ENCODE measurements around the gene CDC14A.

CDC14A gene

DNA sequence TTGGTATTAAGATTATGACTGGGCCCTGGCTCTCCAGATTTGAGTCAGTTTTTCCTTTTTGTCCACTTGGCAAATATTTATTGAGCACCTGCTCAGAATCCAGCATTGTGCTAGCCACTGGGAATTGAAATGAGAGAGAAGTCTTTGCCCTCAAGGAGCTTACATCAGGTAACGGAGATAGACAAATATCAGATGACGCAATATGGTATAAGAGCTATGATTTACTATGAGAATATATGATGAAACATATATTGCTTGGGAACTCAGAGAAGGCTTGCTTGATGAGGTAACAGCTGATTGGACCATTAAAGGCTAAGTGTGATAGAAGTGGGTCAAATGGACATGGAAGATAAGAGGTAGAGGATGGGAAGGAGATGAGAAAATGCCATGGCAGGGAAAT, 144.6 kb downstream of the CDC14A start:
- DNase-seq (ENCODE audit: low spot score), result no peak

DNA sequence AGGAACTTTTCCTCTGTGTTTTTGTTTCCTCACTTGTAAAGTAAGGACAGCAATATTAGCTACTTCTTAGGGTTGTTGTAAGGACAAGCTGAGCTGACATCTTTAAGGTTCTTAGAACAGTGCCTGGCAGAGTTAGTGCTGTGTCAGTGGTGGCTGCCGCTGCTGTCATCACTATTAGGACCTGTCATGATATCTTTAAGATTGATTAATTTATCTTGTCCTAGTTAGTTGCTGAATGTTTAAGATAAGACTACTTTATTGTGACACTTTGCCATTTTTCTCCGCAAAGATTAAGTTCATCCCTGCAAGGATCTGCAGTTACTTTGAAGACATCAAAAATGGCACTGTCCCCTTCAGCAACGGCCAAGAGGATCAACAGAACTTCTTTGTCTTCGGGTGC, 145.5 kb downstream of the CDC14A start:
- no peak for DNase-seq (ENCODE audit: low spot score)

DNA sequence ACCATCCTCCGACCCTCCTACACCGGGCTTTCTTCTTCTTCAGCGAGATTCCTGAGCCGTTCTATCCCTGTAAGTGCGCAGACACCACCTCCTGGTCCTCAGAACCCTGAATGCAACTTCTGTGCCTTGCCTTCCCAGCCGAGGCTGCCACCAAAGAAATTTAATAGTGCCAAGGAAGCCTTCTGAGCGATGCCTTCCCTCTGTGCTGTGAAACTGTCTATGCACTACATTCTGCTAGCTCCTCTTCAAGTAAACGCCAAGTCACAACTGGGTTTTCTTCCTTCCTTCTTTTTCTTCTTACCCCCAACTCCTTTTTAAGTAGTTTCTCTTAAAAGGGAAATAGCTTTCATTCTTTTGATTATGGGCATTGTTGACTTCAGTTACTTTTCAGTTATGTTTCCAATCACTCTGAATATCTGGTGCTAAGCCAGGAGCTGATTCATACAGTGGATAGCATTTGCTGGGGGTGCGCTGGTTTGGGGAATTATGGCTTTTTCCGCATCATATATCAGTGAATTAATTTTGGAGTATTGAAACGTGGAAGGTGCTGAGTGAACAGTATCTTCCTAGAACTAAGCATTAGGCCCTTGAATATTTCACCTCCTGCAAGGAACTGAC, 147.0 kb downstream of the CDC14A start:
- no peak for DNase-seq (ENCODE audit: low spot score)

DNA sequence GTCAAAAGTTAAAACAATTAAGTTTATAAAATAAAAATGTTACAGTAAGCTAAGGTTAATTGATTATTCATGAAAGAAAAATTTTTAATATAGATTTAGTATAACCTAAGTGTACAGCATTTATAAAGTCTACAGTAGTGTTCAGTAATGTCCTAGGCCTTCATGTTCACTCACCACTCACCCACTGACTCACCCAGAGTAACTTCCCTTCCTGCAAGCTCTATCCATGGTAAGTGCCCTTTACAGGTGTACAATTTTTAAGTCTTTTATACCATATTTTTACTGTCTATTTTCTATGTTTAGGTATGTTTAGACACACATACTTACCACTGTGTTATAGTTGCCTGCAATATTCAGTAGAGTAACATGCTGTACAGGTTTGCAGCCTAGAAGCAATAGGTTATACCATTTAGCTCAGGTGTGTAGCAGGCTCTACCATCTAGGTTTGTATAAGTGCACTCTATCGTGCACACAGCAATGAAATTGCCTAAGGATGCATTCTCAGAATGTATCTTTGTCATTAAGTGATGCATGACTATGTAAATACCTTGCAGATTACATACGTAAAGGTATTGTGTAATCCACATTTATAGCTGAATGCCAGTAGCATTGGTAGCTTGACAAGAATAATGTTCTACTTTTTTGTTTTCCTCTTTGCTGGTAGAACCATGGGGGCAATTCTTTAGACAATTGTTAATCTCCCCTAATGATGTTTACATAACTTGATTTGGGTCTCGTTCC, 149.9 kb downstream of the CDC14A start:
- no peak for DNase-seq (ENCODE audit: low spot score)

DNA sequence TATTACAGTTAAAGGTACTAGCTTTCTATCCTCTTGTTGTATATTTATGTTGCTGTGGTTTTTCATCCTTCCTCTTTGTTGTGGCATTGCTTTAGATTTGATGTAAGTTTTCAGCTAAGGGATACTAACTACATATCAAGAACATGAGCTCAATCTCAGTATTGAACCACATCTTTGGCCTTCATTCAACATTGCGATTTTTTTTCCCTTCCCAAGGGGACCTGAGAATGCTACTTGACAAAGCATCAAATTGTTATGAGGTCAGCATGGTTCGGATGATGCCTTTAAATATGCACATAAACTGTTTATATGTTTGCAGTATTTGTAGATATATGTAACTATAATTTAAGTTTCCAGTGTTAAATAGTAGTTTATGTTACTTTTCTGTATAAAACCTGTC, 153.9 kb downstream of the CDC14A start:
- DNase-seq (ENCODE audit: low spot score), result no peak

DNA sequence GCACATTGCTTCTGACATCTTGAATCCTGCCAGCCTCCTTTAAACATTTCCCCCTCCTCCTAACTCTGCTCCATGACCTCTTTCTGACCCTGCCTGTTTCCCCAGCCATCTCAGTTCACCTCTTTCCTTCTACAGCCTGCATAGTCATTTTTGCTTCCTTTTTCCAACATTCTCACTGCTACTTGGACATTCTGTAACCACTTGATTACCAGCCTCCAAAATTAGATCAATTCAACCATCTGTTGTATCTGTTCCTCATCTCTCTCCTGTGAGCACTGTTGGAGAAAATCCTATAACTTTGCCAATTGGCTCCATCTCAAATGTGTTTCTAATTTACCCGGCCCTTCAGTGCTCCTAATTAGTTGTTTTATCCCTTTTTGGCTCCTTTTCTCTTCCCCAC, 158.1 kb downstream of the CDC14A start:
- no peak for DNase-seq (ENCODE audit: low spot score)

DNA sequence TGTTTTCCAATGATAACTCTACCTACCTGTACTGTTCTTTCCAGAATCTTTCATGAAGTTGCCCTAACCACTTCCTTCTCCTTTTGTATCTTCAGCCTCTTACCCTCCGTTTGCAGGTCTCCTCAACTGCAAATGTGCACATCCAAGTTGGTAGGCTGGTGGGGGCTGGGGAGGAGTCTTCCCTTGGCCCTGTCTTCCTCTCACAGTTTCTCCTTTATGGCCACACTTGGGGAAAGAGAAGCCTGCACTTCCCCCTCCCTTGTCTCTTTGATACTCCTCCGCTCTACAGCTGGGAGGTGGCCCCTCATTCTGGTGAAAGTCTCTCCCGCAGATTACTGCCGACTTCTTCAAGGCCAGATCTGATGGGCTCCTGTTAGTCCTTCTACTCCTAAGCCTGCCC, 158.8 kb downstream of the CDC14A start:
- no peak for DNase-seq (ENCODE audit: low spot score)

DNA sequence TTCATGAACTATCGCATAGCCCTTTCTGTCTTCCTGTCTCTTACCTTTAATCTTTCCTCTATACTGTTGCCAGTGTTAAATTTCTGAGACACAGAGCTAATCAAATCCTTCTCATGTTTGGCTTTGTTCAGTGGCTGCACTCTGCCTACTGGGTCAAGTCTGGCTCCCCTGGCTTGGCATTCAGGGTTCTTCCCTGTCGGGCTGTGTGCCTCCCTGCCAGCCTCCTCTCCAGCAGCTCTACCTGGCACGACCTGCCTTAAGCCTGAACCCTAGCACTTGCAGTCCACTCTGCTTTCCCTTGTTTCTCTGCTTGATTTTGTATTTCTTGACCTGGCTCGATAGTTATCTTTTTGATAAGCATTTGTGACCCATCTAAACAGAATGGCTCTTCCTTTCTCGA, 159.5 kb downstream of the CDC14A start:
- no peak for DNase-seq (ENCODE audit: low spot score)

DNA sequence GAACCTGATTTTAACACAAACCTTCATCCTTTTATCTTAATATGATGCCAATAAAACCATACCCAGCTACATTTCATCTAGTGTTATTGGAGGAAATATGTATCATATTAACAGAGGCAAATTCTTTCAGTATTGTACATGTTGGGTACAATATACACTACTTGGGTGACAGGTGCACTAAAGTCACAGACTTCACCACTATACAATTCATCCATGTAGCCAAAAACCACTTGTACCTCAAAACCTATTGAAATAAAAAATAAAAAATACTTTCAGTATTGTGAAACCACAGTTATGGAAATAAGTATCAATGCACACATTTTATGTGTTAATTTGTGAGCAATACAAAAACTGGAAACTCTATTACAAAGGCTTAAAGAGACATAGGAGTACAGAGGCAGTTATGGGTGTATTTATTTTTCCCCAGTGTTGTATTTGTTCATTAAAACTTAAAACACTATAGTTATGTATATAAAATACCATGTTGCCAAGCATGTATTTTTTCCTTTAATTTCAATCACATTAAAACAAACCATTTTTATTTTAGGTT, 160.6 kb downstream of the CDC14A start:
- no peak for DNase-seq (ENCODE audit: low spot score)

DNA sequence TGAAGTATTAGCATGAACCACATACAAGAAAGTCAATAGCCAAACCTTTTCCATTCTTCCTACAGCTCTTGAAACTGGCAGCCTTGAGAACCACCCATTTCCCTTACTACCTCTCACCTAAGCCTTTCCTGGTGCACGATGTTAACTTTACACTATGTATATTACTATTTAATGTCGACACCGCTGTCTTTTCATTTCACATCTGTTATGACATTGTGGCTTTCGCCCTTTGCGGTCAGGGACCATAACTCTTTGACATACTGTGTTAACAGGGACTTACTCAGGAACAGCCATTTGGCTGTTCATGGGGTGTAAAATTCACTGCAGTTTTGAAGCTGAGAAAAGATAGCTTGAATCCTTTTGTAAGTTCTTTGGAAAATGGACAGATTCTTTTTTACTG, 164.6 kb downstream of the CDC14A start:
- no peak for DNase-seq (ENCODE audit: low spot score)

DNA sequence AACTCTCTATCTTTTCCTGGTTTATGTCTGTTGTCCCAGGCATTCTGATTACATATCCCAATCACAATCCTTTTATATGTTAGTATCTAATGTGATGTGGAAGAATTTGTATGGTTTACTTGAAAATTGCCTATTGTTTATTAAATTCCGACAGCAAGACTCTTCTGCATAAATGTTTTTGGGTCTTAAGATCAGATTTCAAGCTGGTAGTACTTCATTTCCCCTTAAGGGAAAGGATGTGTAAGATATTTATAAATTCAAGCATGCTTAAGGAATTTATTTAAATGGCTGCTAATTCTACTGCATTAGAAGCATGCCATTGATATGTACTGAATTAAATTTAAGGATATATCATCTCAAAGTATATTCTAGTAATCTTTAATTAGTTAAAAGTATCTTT, 165.2 kb downstream of the CDC14A start:
- DNase-seq (ENCODE audit: low spot score), result no peak

DNA sequence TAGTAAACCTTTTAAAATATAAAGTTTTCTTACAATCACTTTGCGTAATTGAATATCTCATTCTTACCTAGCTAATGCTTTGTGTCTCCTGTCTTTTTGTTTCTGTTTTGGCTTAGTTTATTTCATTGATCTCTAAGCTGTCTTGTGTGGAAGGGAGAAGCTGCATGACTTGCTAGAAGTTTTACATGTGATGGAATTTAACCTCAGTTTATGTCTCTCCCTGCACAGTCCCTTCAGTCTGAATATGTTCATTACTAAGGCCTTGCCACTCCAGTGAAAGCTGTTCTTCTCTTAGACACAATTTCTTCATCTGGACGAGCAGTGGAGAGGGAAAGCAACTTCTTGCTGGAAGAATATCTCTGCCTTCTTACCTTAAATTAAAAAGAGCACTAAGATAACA, 165.7 kb downstream of the CDC14A start:
- DNase-seq (ENCODE audit: low spot score), result no peak

DNA sequence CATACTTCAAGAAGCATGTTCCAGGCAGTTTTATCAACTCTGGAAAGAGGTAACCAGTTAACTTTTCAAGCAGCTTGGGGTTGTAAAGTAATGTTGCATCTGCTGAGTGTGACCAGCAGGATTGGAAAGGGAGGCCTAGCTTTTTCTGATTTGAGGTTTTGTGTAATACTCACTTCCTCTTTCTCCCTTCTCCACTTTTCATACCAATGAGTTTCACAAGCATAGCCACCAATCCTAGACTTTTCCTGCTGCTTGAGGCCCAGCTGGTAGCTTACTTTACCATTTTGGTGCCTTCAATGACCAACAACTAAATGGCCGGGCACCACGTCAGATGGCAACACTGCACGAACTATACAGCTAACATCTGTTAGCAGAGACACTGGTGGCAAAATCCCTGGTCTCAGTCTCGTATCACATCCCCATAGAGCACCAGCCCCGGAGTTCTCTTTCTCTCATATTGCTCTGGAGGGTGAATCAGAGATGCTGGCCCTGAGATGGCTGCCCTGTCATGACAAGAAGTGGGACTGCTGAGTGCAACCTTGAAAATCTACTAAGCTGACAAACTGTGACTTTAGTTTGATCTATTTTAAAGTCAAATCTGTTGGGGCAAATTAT, 170.8 kb downstream of the CDC14A start:
- no peak for DNase-seq (ENCODE audit: low spot score)

DNA sequence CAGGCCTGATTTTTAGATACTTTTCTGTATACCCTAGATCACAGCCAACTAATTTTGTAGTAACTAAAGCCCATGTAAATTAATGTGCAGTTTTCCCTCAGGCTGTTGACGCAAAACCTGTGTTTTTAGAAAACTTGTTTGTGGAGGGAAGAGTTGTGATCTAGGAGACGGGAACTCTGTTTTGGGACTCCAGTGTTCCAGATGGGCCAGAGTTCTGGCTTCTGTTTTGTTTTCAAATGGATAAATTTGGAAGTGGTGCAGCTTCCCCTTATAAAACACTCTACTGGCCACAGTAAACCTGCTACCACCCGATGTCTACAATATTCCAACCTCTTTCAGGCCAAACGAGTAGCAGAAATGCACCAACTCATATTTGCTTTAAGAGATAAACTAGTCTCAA, 172.0 kb downstream of the CDC14A start:
- no peak for DNase-seq (ENCODE audit: low spot score)

DNA sequence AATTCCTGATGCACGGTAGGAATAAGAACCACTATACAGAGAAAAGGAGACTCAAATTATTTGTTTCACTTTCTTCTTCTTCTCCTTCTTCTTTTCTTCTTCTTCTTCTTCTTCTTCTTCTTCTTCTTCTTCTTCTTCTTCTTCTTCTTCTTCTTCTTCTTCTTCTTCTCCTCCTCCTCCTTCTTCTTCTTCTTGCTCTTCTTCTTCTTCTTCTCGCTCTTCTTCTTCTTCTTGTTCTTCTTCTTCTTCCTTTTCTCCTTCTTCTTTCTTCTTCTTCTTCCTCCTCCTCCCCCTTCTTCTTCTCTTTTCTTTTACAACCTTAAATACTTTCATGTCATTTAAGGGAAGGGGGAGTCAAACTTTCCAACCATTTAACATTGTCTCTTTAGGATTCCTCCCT, 174.6 kb downstream of the CDC14A start:
- no peak for DNase-seq (ENCODE audit: low spot score)

DNA sequence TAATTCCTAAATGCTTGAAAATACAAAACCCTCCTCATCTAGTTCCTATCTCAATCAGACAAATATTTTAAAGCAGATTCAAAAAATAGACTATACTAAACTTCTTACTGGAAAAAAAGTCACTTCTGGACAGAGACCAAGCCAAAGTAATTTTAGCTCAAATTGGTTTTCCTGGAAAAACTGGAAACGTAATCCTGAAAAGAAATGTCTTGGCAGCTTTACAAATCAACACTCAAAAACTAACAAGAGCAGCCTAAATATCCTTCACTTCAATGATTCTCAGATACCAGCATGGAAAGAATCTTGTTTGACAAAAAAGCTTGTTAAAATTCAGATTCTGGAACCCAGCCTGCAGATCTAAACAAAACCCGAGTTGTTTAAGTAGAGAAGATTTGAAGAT, 176.6 kb downstream of the CDC14A start:
- no peak for DNase-seq (ENCODE audit: low spot score)

DNA sequence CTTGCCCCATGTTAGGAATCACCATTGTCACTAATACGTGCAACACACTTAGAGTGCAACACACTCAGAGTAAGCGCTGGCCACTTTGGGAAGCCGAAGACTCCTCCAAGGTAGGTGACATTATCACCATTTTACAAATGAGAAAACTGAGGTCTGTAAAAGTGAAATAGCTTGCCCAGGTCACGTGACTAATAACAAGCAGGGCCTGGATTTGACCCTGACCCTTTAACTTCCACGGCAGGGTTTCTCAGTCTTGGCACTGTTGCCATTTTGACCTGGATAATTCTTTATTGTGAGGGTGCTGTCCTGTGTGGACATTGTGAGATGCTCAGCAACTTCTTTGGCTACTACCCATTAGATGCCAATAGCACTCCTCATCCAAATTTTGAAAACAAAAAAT, 177.8 kb downstream of the CDC14A start:
- DNase-seq (ENCODE audit: low spot score), result no peak

DNA sequence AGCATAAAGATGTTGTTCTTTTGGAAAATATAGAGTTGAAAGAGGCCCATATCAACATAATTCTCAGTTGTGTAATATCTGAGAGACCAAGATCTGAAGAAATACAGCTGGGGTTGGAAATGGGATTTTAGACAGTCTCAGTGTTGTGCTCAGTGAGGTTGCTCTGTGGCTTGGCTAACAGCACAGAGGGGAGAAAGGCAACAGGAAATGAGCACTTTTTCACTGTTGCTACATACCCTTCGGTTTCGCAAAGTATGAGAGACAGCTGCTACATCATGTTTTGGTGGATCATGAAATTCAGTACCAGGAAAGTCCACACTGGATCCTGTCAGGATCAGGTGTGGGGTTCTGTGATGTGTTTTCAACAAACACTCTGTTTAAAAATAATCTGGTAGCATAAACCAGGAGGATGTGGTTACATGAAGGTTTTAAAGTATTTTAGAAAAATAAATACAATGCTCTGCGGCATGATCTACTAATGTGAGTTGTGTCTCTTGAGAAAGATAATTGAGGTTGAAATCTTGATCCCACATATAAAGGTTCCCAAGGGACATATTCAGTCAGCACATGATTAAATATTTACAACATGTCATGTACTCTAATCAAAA, 178.7 kb downstream of the CDC14A start:
- peak; percentile 19 for DNase-seq (ENCODE audit: low spot score)

DNA sequence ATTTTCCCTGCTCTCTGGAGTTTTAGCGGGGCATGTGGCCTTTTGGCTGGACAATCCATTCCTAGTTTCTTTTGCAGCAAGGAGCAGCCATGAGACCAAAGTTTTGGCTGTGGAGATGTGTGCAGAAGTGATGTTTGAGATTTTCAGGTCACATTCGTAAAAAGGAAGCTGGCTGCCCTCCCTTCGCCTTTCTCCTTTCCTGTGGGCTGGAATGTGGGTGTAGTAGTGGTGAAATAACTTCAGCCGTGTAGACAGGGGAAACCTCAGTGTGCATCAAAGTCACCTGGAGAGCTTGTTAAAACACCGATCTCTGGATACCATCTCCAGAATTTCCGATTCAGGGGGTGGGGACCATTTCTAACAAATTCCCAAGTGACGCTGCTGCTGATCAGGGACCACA, 180.3 kb downstream of the CDC14A start:
- DNase-seq (ENCODE audit: low spot score), result no peak

DNA sequence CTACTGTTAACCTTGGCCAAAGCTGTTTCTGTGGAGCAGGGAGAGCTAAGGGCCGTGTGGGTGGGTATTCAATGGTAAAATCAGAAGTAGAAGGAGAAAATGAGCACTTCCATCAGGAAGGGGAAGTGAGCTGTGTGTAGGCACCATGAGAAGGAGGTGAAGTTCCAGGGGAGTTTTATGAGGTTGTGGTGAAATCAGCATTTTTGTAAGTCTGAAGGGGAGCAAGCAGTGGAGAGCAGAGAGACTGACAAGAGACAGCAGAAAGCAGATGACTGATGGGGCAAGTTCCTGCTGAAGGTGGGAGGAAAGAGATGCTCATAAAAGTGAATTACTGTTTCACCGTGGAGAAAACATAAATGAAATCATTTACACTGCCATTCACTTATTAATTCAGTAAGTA, 183.0 kb downstream of the CDC14A start:
- DNase-seq (ENCODE audit: low spot score), result no peak

DNA sequence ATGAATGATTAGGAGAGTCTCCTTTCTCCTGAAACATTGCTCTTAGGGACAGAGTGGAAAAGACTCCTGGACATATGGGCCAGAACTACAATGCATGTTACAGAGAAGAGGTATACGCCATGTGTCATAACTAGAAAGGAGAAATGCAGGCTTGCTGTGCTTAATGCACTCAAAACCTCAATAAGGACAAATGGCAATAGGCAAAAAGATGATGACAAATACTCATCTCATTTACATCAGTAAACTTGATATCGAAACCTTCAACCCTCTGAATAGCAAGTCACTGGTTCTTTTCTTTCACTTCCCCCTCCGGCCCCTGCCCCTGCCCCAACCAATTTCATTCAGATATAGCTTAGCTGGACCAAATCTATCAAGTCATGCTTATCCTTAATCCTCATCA, 183.7 kb downstream of the CDC14A start:
- DNase-seq (ENCODE audit: low spot score), result no peak

DNA sequence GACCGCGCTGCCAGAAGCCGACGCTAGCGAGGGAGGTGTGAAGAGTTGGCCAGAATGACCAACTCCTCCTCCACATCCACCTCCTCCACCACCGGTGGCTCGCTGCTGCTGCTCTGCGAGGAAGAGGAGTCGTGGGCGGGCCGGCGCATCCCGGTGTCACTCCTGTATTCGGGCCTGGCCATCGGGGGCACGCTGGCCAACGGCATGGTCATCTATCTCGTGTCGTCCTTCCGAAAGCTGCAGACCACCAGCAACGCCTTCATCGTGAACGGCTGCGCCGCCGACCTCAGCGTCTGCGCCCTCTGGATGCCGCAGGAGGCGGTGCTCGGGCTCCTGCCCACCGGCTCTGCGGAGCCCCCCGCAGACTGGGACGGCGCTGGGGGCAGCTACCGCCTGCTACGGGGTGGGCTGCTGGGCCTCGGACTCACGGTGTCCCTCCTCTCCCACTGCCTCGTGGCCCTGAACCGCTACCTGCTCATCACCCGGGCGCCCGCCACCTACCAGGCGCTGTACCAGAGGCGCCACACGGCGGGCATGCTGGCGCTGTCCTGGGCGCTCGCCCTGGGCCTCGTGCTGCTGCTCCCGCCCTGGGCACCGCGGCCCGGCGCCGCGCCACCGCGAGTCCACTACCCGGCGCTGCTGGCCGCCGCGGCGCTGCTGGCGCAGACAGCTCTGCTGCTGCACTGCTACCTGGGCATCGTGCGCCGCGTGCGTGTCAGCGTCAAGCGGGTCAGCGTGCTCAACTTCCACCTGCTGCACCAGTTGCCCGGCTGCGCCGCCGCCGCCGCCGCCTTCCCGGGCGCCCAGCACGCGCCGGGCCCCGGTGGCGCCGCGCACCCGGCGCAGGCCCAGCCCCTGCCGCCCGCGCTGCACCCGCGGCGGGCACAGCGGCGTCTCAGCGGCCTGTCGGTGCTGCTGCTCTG, 186.9 kb downstream of the CDC14A start:
- peak; percentile 12 for DNase-seq (ENCODE audit: low spot score)
